HEK293T (cell line): ENCODE results near the gene KCNJ5.

Source experiments
- CTCF ChIA-PET: fragments of 350-600 bp; formaldehyde crosslinking; extraction: SDS; loops from one replicate; lab custom pipeline; 2021; ENCODE audit warnings: antibody characterized with exemption, inconsistent platforms; lab: Yijun Ruan, JAX
- POLR2A ChIA-PET: fragments of 350-600 bp; formaldehyde crosslinking; extraction: SDS; loops from one replicate; lab custom pipeline; 2020; ENCODE audit warnings: antibody characterized with exemption, inconsistent platforms; lab: Yijun Ruan, JAX
- DNase-seq: peaks from one replicate; pipeline ENCODE4 v3.0.0; 2012; ENCODE audit warnings: mixed read lengths; ENCODE audit errors: extremely low spot score
- ARNT ChIP-seq: fragments of 450-650 bp; IDR thresholded peaks from 2 replicates; pipeline ENCODE4 v1.6.1; 2017; ENCODE audit warnings: mild to moderate bottlenecking
- BHLHE40 ChIP-seq: fragments of 450-650 bp; IDR thresholded peaks from 2 replicates; pipeline ENCODE4 v1.6.1; 2016; ENCODE audit warnings: mild to moderate bottlenecking, moderate library complexity, borderline replicate concordance
- CTBP1 ChIP-seq: fragments of 450-650 bp; IDR thresholded peaks from 2 replicates; pipeline ENCODE4 v1.6.1; 2016; ENCODE audit warnings: borderline replicate concordance
- ELF4 ChIP-seq: fragments of 450-650 bp; IDR thresholded peaks from 2 replicates; pipeline ENCODE4 v1.6.1; 2017; ENCODE audit warnings: antibody characterized with exemption
- FOXA1 ChIP-seq: fragments of 450-650 bp; IDR thresholded peaks from 2 replicates; pipeline ENCODE4 v1.6.1; 2016; ENCODE audit warnings: mild to moderate bottlenecking
- FOXK2 ChIP-seq: fragments of 450-650 bp; IDR thresholded peaks from 2 replicates; pipeline ENCODE4 v1.6.1; 2016; ENCODE audit warnings: mild to moderate bottlenecking
- FOXM1 ChIP-seq: fragments of 450-650 bp; IDR thresholded peaks from 2 replicates; pipeline ENCODE4 v1.6.1; 2017; ENCODE audit warnings: mild to moderate bottlenecking, borderline replicate concordance
- HDGF ChIP-seq: fragments of 450-650 bp; IDR thresholded peaks from 2 replicates; pipeline ENCODE4 v1.6.1; 2017; ENCODE audit warnings: antibody characterized with exemption, borderline replicate concordance
- L3MBTL2 ChIP-seq: fragments of 450-650 bp; conservative IDR thresholded peaks from 2 replicates; pipeline ENCODE4 v1.6.1; 2016; ENCODE audit warnings: mild to moderate bottlenecking
- LEF1 ChIP-seq: fragments of 450-650 bp; IDR thresholded peaks from 2 replicates; pipeline ENCODE4 v1.6.1; 2017; ENCODE audit warnings: mild to moderate bottlenecking, borderline replicate concordance
- NFRKB ChIP-seq: fragments of 450-650 bp; IDR thresholded peaks from 2 replicates; pipeline ENCODE4 v1.6.1; 2016; ENCODE audit warnings: mild to moderate bottlenecking, moderate library complexity
- SP1 ChIP-seq: fragments of 450-650 bp; IDR thresholded peaks from 2 replicates; pipeline ENCODE4 v1.6.1; 2017
- SUZ12 ChIP-seq: fragments of 450-650 bp; IDR thresholded peaks from 2 replicates; pipeline ENCODE4 v1.6.1; 2016; ENCODE audit warnings: mild to moderate bottlenecking
- TARDBP ChIP-seq: fragments of 450-650 bp; IDR thresholded peaks from 2 replicates; pipeline ENCODE4 v1.6.1; 2016
- ZNF384 ChIP-seq: fragments of 450-650 bp; IDR thresholded peaks from 2 replicates; pipeline ENCODE4 v1.6.1; 2016
- TF ChIP-seq, protein P1 (sequence below): fragments of 450-650 bp; IDR thresholded peaks from 2 replicates; pipeline ENCODE4 v1.6.1; 2016

The KCNJ5 gene

DNA sequence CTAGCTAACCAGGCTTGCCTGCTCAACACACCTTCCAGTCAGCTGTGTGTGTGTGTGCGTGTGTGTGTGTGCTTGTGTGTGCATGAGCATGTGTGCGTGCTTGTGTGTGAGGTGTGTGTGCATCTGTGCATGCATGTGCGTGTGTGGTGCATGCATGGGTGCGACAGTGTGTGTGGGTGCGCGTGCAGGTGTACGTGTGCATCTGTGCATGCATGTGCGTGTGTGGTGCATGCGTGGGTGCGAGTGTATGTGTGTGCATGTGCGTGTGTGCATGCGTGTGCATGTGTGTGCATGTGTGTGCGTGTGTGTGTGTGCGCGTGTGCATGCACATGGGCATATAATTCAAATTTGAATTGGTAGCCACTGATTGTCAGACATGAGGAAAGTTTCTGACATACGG, 62.0 kb downstream of the KCNJ5 start:
- TF ChIP-seq LEF1 (no peak), FOXM1 (no peak), ZNF384 (no peak), SP1 (no peak), ELF4 (no peak), SUZ12 (no peak), NFRKB (no peak), ARNT (no peak)
- TF ChIP-seq, protein P1, sequence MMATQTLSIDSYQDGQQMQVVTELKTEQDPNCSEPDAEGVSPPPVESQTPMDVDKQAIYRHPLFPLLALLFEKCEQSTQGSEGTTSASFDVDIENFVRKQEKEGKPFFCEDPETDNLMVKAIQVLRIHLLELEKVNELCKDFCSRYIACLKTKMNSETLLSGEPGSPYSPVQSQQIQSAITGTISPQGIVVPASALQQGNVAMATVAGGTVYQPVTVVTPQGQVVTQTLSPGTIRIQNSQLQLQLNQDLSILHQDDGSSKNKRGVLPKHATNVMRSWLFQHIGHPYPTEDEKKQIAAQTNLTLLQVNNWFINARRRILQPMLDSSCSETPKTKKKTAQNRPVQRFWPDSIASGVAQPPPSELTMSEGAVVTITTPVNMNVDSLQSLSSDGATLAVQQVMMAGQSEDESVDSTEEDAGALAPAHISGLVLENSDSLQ: no peak
- ChIA-PET POLR2A (no interaction called here), CTCF (interaction anchor here (2.5 kb wide), 1 partner anchor 68 kb away, joined by 12 read pairs; no protein-coding TSS in a partner anchor)
- DNase-seq: no peak

DNA sequence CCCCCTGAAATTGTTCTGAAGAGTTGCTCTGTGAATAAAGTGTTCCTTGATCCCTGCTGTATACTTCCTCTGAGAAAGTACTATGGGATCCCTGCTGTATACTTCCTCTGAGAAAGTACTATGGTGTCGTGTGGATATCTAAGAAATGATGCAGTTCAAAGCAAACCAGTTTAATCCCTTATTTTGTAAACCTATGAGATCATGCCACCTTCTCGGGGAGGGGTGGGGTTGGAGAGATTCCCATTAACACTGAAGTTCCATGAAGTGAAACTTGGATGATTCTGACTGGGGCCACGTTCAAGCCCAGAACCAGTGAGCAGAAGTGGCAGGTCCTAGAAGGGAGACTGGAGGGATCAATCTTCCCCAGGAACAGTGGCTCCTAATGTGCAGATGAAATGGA, 64.5 kb downstream of the KCNJ5 start:
- ChIA-PET POLR2A (no interaction called here), CTCF (interaction anchor here (0.7 to 2.5 kb wide), 7 partner anchors 8 to 75 kb away, joined by 3 to 68 read pairs (median 4); partner anchors contain the start of gene KCNJ5)
- DNase-seq: no peak
- TF ChIP-seq CTBP1 (no peak), ZNF384 (no peak), L3MBTL2 (no peak), SP1 (no peak), ARNT (no peak), FOXA1 (no peak), TARDBP (no peak), HDGF (no peak), NFRKB (no peak), FOXK2 (no peak), BHLHE40 (no peak), ELF4 (no peak), FOXM1 (no peak), LEF1 (no peak)
- TF ChIP-seq, protein P1: no peak

DNA sequence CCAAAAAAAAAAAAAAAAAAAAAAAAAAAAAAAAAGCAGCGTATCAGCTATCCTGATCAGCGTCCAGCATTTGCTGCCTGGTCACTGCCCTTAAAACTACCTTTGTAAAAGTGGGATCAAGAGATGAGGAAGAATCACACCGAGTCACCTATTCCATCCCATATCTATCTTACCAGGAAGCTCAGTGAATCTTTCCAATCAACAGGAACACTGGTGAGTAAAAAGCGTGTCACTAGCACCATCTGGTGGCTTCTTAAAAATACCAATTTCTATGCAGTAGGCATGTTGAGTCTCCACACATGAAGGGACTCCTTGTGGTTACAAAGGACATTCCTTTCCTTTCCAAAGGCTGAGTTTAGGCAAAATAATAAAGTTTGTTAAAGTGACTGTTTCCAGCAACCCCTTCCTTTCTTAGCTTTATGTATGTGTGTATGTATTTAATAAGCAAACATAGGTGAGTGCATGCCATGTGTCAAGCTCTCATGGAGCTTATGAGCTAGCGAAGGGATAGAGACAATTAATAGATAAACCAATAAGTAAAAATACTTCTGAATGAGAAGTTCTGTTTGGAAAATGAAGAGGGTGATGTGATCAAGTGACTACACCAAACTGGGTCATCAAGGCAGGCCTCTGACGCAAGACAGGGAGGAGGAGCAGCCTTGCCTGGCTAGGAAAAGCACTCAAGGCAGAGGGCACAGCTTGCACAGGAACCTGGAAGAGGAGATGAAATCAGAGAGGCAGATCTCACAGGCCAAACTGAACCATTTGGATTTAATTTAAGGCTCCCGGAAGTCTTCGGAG, 65.4 kb downstream of the KCNJ5 start:
- peak; percentile 89 for TF ChIP-seq ZNF384
- no peak for TF ChIP-seq LEF1
- CTCF ChIA-PET: interaction anchor here (0.6 to 2.3 kb wide), 20 partner anchors 9 to 799 kb away, joined by 3 to 68 read pairs (median 4); partner anchors contain the start of genes KCNJ5 and TP53AIP1
- POLR2A ChIA-PET: interaction anchor here (1.2 kb wide), 1 partner anchor 71 kb away, joined by 6 read pairs; no protein-coding TSS in a partner anchor
- DNase-seq: peak; percentile 73

DNA sequence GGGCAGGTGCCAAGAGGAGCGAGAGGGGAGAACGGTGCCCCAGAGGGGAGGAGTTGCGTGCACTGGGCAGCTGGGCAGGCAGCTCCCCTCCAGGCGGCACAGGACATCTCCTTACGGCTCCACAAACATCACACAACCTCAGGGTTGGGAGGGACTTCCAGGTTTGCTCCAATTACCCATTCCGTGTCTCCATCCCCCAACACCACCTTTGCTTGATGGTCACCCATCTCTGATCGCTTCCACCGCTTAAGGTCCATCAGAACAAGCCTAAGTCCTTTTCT, 66.0 kb downstream of the KCNJ5 start:
- TF ChIP-seq FOXA1 (no peak), SUZ12 (no peak)
- ChIA-PET CTCF (interaction anchor here (0.9 to 2.3 kb wide), 8 partner anchors 13 to 120 kb away, joined by 3 to 68 read pairs (median 7); partner anchors contain the start of gene TP53AIP1), POLR2A (interaction anchor here (1.2 kb wide), 1 partner anchor 72 kb away, joined by 6 read pairs; no protein-coding TSS in a partner anchor)
- DNase-seq: no peak

DNA sequence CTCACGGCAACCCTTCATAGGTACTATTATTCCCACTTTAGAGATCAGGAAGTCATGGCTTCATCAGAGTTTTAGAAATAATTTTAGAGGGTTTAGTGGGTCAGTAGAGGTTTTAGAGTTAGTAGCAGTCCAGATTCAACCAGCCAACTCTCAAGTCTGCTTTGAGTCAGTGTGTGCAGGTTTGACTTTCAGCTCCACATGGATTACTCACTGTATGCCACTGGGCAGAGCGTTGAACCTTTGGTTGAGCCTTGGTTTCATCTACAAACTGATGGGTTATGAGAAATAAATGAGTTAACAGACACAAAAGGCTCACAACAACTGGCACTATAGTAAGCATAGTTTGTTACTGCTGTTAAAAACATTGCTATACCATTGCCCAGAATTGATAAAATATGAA, 70.5 kb downstream of the KCNJ5 start:
- CTCF ChIA-PET: no interaction called here
- DNase-seq: no peak
- POLR2A ChIA-PET: no interaction called here
- TF ChIP-seq FOXA1 (no peak), SP1 (no peak), FOXM1 (no peak), LEF1 (no peak), NFRKB (no peak), L3MBTL2 (no peak), HDGF (no peak), CTBP1 (no peak), ZNF384 (no peak), ARNT (no peak), TARDBP (no peak), SUZ12 (no peak), BHLHE40 (no peak), ELF4 (no peak), FOXK2 (no peak)
- TF ChIP-seq, protein P1: no peak

DNA sequence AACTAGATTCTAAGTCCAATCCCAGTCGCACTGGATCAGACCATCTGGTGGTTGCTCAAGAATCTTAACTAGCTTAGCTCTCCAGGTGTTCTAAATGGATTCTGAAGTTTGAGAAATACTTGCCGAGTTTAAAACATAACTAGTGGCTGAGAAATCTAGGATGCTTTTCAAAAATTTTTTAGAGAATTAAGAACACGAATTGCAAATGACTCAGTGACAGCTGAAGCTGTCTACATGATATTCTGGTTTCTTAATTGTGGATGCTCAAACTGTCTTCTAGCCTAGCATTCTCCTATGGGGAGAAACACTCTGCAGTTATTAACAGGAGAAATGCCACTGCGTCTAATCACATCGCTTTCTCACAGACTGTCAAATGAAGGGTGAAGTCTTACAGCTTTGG, 71.7 kb downstream of the KCNJ5 start:
- TF ChIP-seq SP1: no peak
- ChIA-PET POLR2A (interaction anchor here (1.2 kb wide), 1 partner anchor 58 kb away, joined by 3 read pairs; no protein-coding TSS in a partner anchor), CTCF (no interaction called here)
- DNase-seq: no peak
